ENCODE results near the gene CACNA2D4. TPM values are rescaled to one million over a fixed set of nuclear protein-coding genes. Genes with fewer than 3 reads are reported as not detected.

Gene CACNA2D4
- total RNA-seq, 4 donors from 2014 or later, result 1.5 to 2.6 (median 2.0) TPM

DNA sequence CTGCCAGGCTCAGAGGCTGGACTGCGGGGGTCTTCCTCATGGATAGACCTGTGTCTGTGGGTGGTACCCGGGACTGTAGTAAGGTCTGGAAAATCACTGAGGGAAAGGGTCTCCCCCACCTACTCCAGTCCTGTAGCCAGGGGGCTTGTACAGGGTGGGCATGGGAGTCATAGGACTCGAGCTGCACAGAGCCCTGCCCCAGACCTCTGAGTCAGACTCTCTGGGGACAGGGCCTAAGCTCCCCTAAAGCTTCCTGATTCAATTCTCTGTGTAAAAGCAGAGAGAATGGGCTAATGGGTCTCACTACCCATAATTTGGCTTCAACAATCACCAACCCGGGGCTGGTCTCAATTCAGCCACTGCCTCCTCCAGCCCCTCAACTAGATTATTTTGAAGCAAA is 71.0 kb downstream of the CACNA2D4 start:
- Histone ChIP-seq H3K4me1 (no peaks in the 10 kb centered on the region), H3K9me3 (no peaks in the 10 kb centered on the region), H3K4me3 (replicated peaks in 1 of 3) (no peak overlapping the region), H3K36me3 (no peaks in the 10 kb centered on the region), H3K27me3 (no peaks in the 10 kb centered on the region), H3K27ac (no peak overlapping the region)
- no peak for TF ChIP-seq CTCF (IDR thresholded peaks at IDR 0.05)
- TF ChIP-seq POLR2A (IDR thresholded peaks at IDR 0.05), result no peak
- DNase-seq, result no peak
- intact Hi-C loops (cut with DNase I), result no loop called here
- 79 to 82% methylated on average over 4 of the region's 4 CpGs for WGBS, 2 donors

GRCh38 chr12:1846421-1847405 is 71.7 kb downstream of the CACNA2D4 start:
- no peak for TF ChIP-seq CTCF (IDR thresholded peaks at IDR 0.05)
- no peak for TF ChIP-seq POLR2A (IDR thresholded peaks at IDR 0.05)
- no peaks in the 10 kb centered on the region for H3K4me1 ChIP-seq
- no peak for DNase-seq
- intact Hi-C loops (cut with DNase I), result no loop called here
- no peaks in the 10 kb centered on the region for H3K36me3 ChIP-seq
- WGBS, 2 donors, result 92 to 97% methylated on average over 10 to 18 of the region's 24 CpGs
- no peaks in the 10 kb centered on the region for H3K9me3 ChIP-seq
- H3K27ac ChIP-seq, result no peak overlapping the region
- H3K4me3 ChIP-seq (replicated peaks in 1 of 3), result no peak overlapping the region
- H3K27me3 ChIP-seq, result no peaks in the 10 kb centered on the region

- Histone ChIP-seq H3K27ac (no peak overlapping the region), H3K36me3 (no peaks in the 10 kb centered on the region), H3K4me3 (replicated peaks in 1 of 3) (no peak overlapping the region), H3K4me1 (no peaks in the 10 kb centered on the region), H3K27me3 (no peaks in the 10 kb centered on the region), H3K9me3 (no peaks in the 10 kb centered on the region)
- intact Hi-C loops (cut with DNase I), result no loop called here
- 85 to 87% methylated on average over 5 of the region's 5 CpGs for WGBS, 2 donors
- TF ChIP-seq CTCF (IDR thresholded peaks at IDR 0.05) (no peak), POLR2A (IDR thresholded peaks at IDR 0.05) (no peak)
- DNase-seq, result no peak
Observed at GRCh38 chr12:1845886-1846285, 72.6 kb downstream of the CACNA2D4 start.

DNA sequence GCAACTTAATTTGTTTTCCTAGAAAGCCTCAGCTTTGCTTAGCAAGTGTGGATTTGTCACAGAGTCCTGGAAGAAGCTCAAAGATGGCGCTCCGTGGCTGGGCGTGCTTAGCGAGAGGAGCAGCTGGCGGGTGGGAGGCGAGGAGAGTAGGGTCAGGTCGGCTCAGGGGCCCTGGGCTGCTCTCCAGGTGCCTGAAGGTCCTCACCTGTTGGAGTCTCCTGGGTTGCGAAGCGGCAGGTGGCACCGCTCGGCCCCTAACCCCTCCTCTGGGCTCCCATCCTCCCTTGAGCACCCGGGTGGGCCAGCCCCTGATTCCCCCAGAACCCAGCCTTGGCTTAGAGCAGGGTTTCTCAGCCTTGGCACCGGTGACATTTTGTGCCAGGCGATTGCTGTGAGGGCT is 73.0 kb downstream of the CACNA2D4 start:
- Histone ChIP-seq H3K27me3 (no peaks in the 10 kb centered on the region), H3K9me3 (no peaks in the 10 kb centered on the region), H3K27ac (no peak overlapping the region), H3K36me3 (no peaks in the 10 kb centered on the region), H3K4me1 (no peaks in the 10 kb centered on the region), H3K4me3 (replicated peaks in 1 of 3) (no peak overlapping the region)
- no peak for DNase-seq
- intact Hi-C loops (cut with DNase I), result no loop called here
- no peak for TF ChIP-seq POLR2A (IDR thresholded peaks at IDR 0.05)
- no peak for TF ChIP-seq CTCF (IDR thresholded peaks at IDR 0.05)
- 89 to 92% methylated on average over 12 to 14 of the region's 14 CpGs for WGBS, 2 donors

Data from thyroid gland (tissue), 4 donors.